ENCODE data around the gene TERB2.
"Not testable (repeated sequence)": the region's sequence is repeated elsewhere in the genome, so short reads cannot be mapped to it uniquely, and the experiment has no call there.

Gene TERB2

DNA sequence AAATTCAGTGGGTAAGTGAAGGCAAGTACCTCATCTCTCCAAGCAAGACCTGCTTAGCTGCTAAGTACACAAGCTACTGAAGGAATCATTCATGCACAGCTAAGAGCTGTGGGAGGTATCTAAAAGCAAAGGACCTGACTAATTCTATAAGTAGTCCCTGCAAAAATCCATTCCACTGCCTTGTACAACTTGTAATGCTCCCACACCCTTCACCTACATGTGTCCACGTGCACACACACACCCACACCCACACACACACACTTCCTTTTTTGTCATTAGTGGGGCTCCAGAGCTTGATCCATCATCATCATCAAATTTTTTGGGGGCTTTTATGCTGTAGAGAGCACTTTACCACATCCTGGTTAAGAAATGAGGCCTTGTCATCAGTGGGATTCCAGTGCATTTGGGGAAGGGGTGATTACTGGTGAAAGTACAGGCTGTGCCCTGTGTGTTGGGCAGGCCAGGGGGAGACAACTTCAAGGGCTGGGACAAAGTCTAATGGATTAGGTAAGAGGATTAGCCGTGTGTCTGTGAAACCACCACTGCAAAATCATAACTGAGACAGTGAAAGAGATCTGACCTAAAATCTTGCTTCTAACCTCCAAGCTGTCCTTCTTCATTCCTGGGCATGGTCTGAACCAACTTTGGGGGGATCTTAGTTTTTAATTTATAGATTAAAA lies 47.4 kb downstream of the TERB2 start:
- DNase-seq = not testable (repeated sequence)

- DNase-seq = not testable (repeated sequence)
These were observed 48.2 kb downstream of the TERB2 start for GRCh38 chr15:45004590-45005175.

DNA sequence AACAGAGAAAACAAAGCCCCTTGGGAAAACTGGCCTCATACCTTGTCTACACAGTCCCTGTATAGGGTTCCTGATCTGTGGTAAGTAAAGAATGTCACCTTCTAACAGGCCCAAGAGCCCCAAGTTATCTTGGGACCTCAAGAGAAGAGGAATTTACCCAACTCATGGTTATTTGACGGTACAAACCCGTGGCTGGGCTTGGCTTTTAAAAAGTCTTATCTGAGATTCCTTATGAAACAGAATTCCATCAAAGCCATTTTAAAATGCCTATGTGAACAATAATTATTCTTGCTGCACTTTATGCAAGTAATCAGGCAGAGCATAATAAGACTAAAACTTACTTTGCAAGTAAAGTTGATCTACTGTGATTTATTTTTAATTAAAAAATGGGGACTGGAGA lies 52.6 kb downstream of the TERB2 start:
- no peak for DNase-seq

DNA sequence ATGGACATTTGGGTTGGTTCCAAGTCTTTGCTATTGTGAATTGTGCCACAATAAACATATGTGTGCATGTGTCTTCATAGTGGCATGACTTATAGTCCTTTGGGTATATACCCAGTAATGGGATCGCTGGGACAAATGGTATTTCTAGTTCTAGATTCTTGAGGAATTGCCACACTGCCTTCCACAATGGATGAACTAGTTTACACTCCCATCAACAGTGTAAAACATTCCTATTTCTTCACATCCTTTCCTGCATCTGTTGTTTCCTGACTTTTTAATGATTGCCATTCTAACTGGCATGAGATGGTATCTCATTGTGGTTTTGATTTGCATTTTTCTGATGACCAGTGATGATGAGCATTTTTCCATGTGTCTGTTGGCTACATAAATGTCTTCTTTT lies 58.6 kb downstream of the TERB2 start:
- DNase-seq = not testable (repeated sequence)

GRCh38 chr15:45020222-45020900 lies 63.9 kb downstream of the TERB2 start:
- DNase-seq = not testable (repeated sequence)

DNA sequence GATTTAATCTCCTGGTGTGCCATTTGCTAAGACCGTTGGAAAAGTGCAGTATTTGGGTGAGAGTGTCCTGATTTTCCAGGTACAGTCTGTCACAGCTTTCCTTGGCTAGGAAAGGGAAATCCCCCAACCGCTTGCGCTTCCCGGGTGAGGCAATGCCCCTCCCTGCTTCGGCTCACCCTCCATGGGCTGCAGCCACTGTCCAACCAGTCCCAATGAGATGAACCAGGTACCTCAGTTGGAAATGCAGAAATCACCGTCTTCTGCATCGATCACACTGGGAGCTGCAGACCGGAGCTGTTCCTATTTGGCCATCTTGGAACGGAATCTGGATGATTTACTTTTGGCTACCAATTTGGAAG lies 64.4 kb downstream of the TERB2 start:
- DNase-seq = not testable (repeated sequence)

GRCh38 chr15:45021348-45021747 lies 64.9 kb downstream of the TERB2 start:
- no peak for DNase-seq

- DNase-seq = peak; percentile 89
These were observed 66.6 kb downstream of the TERB2 start, which contains the start of gene SORD for GRCh38 chr15:45022871-45023658. Gene SORD, plus strand, starts transcription at chr15:45023195. Its CDS starts 89 bp downstream, at chr15:45023284.

- no peak for DNase-seq
These were observed 67.3 kb downstream of the TERB2 start for GRCh38 chr15:45023659-45024225.

- not testable (repeated sequence) for DNase-seq
These were observed 68.2 kb downstream of the TERB2 start for GRCh38 chr15:45024649-45025048.

- not testable (repeated sequence) for DNase-seq
These were observed 69.1 kb downstream of the TERB2 start for GRCh38 chr15:45025627-45026026.

DNA sequence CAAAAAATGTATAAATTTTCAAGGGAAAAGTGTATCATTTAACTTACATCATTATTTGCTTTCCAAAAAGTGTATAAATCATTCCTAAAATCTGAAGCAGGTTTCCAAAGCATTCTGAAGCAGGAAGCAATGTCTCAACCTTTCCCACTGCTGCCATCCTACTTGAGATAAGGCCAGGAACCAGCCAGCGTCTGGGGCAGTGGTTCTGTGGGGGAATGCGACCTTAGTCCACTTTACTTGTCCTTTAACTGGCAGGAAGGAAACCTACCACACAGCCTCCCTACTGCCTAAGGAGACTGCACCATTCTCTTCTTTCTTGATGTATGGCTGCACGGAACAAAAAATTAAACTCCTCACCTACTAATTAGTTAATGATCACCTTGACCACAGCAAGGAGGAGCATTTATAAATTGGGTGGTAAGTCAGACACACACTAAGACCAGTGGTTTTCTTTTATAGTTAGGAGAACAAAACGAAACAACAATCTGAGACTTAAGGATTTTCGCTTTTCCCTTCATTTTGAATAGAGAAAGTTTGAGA lies 70.2 kb downstream of the TERB2 start:
- no peak for DNase-seq

GRCh38 chr15:45027220-45027619 lies 70.7 kb downstream of the TERB2 start:
- DNase-seq = no peak
